NK-92 treated with Interleukin-12 subunit alpha and Interleukin-12 subunit beta, amount 100 ng/mL, for 24 hours (cell line): Measurements from ENCODE around the gene OR4F15.
"Not testable (repeated sequence)": the region's sequence is repeated elsewhere in the genome, so short reads cannot be mapped to it uniquely, and the experiment has no call there.

Source experiments
- DNase-seq: peaks from one replicate; lab custom pipeline; 2025; lab: John Stamatoyannopoulos, UW

The OR4F15 gene, protein sequence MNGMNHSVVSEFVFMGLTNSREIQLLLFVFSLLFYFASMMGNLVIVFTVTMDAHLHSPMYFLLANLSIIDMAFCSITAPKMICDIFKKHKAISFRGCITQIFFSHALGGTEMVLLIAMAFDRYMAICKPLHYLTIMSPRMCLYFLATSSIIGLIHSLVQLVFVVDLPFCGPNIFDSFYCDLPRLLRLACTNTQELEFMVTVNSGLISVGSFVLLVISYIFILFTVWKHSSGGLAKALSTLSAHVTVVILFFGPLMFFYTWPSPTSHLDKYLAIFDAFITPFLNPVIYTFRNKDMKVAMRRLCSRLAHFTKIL

DNA sequence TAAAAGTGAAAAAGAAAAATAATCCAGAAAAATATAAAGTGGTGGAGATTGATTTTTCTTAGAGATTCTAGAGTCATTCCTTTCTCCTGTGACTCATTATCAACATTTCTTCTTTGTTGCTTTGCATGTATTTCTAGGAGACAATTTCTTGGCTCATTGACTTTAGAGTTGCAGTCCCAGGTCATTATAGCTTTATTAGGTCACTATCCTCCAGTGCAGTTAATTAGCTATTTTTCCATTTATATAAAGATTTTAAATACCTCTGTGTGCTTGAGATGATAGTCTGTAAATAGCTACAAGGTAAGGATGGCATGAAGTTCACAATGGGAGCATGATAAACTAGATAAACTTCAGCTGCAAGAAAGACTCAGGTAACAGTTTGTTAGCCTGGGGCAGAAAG, at the start of gene OR4F15:
OR4F15 (plus strand) TSS at position 301 of the 400 bp plus-strand sequence. CDS start 5,985 bp downstream, outside the sequence.
- no peak for DNase-seq

DNA sequence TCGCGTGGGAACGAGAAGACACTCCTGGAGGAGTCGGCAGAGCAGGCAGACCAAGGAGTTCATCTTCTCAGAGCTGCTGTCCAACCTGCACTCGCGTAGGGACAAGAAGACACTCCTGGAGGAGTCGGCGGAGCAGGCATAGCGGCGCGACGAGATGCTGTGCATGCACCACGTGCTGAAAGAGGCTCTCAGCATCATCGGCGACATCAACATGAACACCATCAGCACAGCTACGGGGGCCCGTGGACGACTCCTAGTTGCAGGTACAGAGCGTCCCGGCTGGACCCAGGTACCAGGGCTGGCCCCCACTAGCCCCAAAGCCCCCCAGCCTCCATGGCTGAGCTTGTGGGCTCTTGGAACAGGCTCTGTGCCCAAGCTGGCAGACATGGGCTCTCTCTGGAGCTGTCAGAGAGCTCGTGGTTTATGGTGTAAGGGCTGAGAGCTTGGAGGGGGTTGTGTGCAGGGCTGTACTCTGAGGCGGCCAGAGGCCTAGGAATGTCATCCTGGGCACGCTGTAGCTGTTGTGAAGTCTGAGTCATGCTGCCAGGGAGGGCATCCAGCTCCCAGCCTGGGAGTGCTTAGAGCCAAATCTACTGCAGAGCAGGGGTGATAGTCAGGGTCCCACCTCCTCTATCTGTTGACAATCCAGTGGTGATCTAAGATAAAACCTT, 47.2 kb upstream of the OR4F15 start:
- DNase-seq, result not testable (repeated sequence)

- DNase-seq, result not testable (repeated sequence)
These were observed 46.7 kb upstream of the OR4F15 start for GRCh38 chr15:101765340-101765671.

DNA sequence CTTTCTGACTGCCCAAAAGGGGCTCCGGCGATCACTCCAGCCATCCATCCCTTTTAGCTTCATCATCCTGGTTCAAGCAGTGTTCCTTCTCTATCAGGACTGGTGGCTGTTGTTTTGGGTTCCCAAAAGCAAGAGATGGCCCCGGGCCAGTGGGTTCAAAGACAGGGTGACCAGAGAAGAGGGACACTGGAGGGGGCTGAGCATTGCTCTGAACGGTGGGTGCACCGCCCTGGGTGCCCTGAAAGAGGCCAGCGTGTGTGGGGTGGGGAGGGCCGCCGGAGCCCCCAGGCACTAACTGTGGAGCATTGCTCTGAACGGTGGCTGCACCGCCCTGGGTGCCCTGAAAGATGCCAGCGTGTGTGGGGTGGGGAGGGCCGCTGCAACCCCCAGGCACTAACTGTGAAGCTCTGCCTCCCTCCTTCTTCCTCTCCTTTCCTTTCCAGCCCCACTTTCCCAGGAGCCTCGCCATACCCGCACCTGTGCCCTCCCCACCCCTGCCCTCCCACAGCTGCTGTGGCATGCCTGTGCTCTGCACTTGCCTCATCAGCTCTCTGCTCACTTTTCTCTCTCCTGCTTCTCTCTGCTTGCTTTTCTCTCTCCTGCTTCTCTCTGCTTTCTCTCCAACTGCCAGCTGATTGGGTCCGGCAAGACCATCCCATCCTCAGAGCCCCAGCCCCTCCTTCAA, 46.1 kb upstream of the OR4F15 start:
- DNase-seq, result no peak

DNA sequence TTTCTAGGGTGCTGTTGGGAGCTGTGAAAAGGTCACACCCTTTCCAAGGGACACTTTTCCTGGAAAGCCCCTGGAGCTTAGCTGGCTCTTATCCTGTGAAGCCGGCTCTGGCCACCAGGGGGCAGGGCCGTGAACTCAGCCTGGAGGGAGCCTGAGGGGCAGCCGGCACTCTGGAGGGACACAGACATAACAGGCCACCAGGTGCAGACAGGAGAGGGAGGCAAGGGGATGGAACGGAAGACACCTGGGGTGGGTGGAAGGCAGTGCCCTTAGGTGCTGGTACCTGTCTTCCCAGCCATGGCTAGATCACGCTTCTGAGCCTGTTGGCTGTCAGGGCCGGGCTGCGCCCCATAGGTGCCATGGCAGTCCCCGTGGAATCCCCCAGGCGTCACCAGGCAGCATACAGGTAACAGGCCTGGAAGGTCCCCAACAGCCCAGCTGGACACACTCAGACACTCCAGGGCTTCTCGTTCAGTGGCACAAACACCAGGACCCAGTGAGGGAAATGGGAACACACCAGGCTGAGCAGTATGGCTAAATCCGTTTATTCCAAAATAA, 44.8 kb upstream of the OR4F15 start:
- not testable (repeated sequence) for DNase-seq

DNA sequence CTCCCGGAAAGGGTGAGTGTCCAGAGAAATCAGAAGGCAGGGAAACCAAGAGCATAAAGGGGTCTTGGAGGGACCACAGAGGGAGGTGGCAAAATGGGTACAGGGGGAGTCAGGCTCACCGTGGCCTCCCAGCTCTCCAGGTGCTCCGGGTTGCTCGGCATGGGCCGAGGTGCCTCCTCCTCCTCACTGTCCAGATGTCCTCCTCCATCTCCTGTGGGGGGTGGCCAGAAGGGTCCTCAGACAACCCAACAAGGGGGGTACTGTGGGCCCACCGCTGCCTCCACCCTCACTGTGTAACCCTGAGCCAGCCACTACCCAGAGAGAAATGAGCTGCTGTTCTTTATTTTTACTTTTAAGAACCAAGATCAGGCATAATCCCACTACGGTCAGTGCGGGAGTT, 39.1 kb upstream of the OR4F15 start:
- DNase-seq, result no peak

GRCh38 chr15:101773496-101774100, 38.4 kb upstream of the OR4F15 start:
- no peak for DNase-seq

- DNase-seq, result no peak
These were observed 36.9 kb upstream of the OR4F15 start for GRCh38 chr15:101775136-101775535.

DNA sequence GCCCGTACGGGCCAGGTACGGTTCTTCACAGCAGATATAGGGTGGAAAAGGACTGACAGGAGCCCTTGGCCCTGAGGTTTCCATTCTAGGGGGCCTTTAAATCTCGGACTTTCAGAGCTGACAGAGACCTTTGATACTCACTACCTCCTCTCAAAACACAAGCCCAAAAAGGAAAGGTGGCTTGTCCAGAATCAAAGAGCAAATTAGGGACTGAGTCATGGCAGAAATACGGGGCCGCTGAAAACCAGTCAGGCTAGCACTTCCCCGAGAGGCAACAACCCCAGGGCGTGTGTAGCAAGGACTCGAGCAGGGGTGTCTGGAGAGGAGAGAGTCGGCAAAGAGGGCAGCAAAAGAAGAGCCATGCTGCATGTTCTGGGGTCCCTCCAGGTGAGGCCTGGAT, 33.4 kb upstream of the OR4F15 start:
- not testable (repeated sequence) for DNase-seq

DNA sequence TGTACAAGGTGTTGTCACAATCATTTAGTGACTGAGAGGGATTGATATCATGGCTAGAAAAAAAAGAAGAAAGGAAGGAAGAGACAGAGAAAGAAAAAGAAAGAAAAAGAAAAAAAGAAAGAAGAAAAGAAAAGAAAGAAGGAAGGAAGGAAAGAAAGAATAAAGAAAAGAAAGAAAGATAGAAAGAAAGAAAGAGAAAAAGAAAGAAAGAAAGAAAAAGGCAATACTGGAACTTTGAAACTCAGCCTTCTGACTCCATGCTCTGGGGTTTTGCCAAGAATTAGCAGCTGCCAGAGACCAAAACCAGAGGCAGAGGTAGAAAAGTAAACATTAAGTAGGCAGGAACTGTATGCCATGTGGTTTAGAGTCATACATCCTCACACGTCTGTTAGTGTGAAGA, 31.8 kb upstream of the OR4F15 start:
- not testable (repeated sequence) for DNase-seq

DNA sequence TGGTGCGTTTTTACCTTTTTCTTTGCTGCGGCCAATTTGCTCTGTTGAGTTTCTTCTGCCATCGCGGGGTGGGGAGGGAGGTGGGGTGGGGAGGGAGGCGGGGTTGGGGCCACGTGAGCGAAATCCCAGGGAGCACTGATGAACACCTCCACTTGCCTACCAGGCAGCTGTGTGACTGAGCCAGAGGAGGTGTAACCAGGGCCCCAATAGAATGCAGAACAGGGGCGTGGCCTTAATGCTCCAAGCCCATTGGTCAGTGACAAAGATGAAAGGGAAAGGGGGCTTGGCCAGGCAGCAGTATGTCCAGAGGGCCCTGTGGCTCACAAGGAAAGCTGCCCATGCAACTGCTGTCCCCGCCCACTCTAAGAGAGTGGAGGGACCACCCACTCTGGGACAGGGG, 30.1 kb upstream of the OR4F15 start:
- no peak for DNase-seq

GRCh38 chr15:101784644-101785043, 27.4 kb upstream of the OR4F15 start:
- no peak for DNase-seq

GRCh38 chr15:101786422-101786821, 25.6 kb upstream of the OR4F15 start:
- DNase-seq, result not testable (repeated sequence)

DNA sequence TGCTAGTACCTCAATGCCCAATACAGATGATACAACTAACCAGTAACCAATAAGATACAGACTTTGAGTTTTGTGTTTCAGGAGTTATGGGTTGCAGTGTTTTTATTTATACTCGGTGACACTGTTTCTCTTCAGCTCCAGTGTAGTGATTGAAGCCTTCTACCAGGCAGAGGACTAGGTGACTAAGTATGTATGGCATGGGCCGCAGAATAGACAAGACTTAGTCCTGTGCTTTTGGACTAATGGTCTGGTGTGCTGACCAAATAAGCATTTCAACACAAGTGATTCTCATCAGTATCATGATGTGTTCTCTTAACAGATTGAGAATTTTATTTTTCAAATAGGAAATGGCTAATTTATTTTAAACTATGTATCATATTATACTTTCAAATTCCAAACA, 24.0 kb upstream of the OR4F15 start:
- not testable (repeated sequence) for DNase-seq

GRCh38 chr15:101788503-101789269, 23.3 kb upstream of the OR4F15 start:
- DNase-seq, result not testable (repeated sequence)

DNA sequence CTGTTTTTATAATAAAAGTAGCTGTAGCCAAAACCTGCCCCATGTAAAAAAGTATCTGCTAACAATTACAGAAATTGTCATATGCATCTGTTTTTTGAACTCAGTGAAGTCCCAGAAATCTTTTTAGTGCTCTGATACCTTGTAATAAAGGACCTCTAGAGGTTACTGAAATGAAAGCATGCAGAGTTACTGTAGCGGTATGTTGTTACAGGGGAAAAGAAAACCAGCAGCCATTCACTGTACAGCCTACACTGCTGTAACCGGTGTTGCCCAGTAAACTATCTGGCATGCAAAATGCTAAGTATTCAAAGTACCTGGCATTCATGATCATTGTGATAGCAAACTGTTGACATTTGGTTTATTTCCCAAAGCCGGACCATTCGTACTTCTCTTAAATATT, 21.3 kb upstream of the OR4F15 start:
- not testable (repeated sequence) for DNase-seq

DNA sequence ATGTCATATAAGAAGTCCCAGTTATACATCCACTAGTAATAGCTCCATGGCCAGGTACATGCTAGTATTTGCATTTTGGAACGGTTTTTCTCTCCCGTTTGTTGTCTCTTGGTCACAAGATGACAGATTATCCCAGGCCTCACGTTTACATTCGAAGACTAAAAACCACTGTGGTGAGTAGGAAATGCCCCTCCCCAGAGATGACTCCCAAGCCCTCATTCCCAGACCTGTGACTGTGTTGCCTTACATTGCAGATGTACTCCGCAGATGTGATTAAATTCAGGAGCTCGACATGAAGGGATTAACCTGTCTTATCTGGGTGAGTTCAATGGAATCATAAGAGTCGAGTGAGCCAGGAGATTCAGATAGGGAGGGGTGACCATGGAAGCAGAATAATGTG, 18.0 kb upstream of the OR4F15 start:
- DNase-seq, result not testable (repeated sequence)

DNA sequence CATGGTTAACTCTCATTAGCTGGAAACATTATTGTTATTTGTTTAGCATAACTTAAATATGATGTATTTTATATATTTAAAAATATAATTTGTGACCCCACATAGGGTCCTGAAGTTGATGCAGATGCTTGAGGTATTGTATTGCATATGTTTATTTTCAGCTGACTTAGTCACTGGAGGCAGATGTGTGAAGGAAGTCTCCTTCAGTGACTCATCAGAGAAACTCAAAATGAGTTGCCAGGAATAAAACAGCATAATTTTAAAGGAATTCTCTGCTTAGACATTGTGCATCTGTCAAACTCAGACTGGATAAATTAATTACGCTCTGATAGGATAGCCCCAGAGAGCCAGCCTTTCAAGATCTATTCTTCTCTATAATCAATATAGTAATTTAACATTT, 16.5 kb upstream of the OR4F15 start:
- DNase-seq, result no peak

DNA sequence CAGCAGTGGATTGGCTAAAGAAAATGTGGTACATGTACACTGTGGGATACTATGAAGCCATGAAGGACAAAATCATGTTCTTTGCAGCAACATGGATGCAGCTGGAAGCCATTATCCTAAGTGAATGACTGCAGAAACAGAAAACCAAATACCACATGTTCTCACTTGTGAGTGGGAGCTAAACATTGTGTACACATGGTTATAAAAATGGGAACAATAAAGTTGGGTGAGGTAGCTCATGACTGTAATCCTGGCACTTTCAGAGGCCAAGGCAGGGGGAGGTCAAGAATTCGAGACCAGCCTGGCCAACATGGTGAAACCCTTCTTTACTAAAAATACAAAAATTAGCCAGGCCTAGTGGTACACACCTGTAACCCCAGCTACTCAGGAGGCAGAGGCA, 12.3 kb upstream of the OR4F15 start:
- no peak for DNase-seq

DNA sequence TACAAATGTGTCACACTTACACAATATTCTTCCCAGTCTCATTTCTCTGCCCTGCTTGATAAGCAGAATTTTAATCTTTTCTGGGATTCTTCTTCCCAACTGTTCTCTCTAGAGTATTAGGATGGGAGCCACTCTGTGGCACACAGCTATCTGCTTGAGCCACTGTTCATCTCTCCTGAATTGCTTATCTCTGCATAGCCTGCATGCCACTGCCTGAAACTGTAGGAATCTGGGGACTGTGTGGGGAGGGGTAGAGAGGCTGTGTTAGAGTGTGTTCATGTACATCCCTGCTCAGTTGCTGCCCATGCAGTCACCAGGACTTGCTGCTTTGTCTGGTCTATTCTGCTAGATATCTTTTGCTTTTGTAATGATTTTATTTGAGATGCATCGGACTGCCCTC, 11.0 kb upstream of the OR4F15 start:
- DNase-seq, result no peak

- DNase-seq, result no peak
These were observed 8.8 kb upstream of the OR4F15 start, which contains the start of gene OR4F6 for GRCh38 chr15:101803209-101803608. Gene OR4F6, plus strand, starts transcription at chr15:101803509. Its CDS starts 2,211 bp downstream, at chr15:101805720.
